Upper lobe of right lung (tissue), 1 donor: ENCODE measurements around the gene TAPT1. TPM values are rescaled to one million over a fixed set of nuclear protein-coding genes. Genes with fewer than 3 reads are reported as not detected.
"Not testable (repeated sequence)": the region's sequence is repeated elsewhere in the genome, so short reads cannot be mapped to it uniquely, and the experiment has no call there.

Source experiments
- ATAC-seq: fragments of 200-7000 bp; cut with Tn5 transposase; one replicate; pipeline ENCODE4 v1.9.1; 2020; ENCODE audit warnings: mild to moderate bottlenecking, moderate library complexity
- DNase-seq: peaks from one replicate; pipeline ENCODE4 v3.0.0-alpha.2; 2020
- H3K27ac ChIP-seq: fragments of 200-600 bp; one replicate; pipeline ENCODE4 v1.8.0; 2022
- H3K27me3 ChIP-seq: fragments of 200-600 bp; one replicate; pipeline ENCODE4 v1.8.0; 2022; ENCODE audit warnings: mild to moderate bottlenecking
- H3K36me3 ChIP-seq: fragments of 200-600 bp; one replicate; pipeline ENCODE4 v1.8.0; 2022
- H3K4me1 ChIP-seq: fragments of 200-600 bp; one replicate; pipeline ENCODE4 v1.8.0; 2022
- H3K4me3 ChIP-seq: fragments of 200-600 bp; one replicate; pipeline ENCODE4 v1.8.0; 2022; ENCODE audit warnings: mild to moderate bottlenecking
- H3K9me3 ChIP-seq: fragments of 200-600 bp; one replicate; pipeline ENCODE4 v1.8.0; 2022
- intact Hi-C: fragments of 100-400 bp; cut with DNase I; formaldehyde crosslinking; loops from one replicate; pipeline ENCODE4 v1.11.0; 2022
- long read RNA-seq: library from polyadenylated mRNA; unstranded; transcript quantifications from one replicate; pipeline ENCODE4 v2.0.0, GENCODE V29; 2021
- total RNA-seq: library from RNA; stranded (reverse); fragmentation: NEBNext Ultra II Directional; extraction: Animal tissue kit (Norgen Biotek cat#: 25700); gene quantifications from one replicate; pipeline ENCODE4 v1.2.1, GENCODE V29; 2021
- TF ChIP-seq, protein P1 (sequence below): fragments of 200-600 bp; IDR thresholded peaks from one replicate; pipeline ENCODE4 v1.8.0; 2022; ENCODE audit warnings: antibody characterized with exemption
- donor health status: DM: no; HTN: yes; CAD: no; lungs with severe emphysema.

The TAPT1 gene, protein sequence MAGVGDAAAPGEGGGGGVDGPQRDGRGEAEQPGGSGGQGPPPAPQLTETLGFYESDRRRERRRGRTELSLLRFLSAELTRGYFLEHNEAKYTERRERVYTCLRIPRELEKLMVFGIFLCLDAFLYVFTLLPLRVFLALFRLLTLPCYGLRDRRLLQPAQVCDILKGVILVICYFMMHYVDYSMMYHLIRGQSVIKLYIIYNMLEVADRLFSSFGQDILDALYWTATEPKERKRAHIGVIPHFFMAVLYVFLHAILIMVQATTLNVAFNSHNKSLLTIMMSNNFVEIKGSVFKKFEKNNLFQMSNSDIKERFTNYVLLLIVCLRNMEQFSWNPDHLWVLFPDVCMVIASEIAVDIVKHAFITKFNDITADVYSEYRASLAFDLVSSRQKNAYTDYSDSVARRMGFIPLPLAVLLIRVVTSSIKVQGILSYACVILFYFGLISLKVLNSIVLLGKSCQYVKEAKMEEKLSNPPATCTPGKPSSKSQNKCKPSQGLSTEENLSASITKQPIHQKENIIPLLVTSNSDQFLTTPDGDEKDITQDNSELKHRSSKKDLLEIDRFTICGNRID
- 66.5 TPM for total RNA-seq
- long read RNA-seq, full-length matches to known transcripts, result 64 of 88 reads
- long read RNA-seq, partial matches to known transcripts, result 6 of 88 reads
- long read RNA-seq, other reads (novel, unspliced or antisense), result 18 of 88 reads

DNA sequence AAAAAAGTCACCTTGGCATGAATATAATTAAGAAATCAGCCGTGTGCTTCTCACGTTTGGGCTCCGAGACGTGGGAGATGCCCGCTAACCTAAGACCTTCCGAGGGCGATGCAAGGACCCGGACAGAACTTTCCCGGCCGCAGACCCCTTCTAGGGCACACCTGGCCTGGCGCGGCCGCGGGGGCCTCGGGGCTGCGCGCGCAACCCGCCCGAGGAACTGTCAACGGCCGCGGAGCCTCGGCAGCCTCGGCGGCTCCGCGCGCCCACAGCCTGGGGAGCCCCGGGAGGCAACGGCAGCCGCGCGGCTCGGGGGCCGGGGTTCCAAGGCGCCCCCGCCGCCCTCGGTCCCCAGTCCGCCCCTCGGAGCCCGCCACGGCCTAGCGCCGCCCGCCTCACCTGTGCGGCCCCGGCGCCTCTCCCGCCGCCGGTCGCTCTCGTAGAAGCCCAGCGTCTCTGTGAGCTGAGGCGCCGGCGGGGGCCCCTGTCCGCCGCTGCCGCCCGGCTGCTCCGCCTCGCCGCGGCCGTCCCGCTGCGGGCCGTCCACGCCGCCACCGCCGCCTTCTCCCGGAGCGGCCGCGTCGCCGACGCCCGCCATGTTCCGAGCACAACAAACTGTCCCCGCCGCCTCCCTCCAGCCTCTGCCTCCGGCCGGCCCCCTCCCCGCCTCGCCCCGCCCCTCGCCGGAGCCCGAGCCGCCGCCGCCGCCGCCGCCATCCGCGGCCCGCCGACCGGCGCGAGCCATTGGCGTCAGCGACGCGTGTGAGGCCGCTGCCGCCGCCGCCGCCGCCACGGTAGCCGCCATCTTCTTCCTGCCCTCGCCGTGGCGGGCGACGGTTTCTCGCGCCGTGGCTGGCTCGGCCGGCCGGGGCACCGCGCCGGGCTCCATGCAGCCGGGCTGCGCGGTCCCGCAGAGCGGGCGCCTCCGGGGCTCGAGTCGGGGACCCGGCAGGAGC is at the start of gene TAPT1:
Gene TAPT1, minus strand, starts transcription at position 609 of the 953 bp plus-strand sequence. Its CDS starts 14 bp downstream, at position 595.
- ATAC-seq, result peak; percentile 94
- H3K27me3 ChIP-seq, result no peaks in the 10 kb centered on the region
- TF ChIP-seq, protein P1, sequence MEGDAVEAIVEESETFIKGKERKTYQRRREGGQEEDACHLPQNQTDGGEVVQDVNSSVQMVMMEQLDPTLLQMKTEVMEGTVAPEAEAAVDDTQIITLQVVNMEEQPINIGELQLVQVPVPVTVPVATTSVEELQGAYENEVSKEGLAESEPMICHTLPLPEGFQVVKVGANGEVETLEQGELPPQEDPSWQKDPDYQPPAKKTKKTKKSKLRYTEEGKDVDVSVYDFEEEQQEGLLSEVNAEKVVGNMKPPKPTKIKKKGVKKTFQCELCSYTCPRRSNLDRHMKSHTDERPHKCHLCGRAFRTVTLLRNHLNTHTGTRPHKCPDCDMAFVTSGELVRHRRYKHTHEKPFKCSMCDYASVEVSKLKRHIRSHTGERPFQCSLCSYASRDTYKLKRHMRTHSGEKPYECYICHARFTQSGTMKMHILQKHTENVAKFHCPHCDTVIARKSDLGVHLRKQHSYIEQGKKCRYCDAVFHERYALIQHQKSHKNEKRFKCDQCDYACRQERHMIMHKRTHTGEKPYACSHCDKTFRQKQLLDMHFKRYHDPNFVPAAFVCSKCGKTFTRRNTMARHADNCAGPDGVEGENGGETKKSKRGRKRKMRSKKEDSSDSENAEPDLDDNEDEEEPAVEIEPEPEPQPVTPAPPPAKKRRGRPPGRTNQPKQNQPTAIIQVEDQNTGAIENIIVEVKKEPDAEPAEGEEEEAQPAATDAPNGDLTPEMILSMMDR, result no peak
- H3K9me3 ChIP-seq, result no peaks in the 10 kb centered on the region
- peaks cover 42% of the 10 kb centered on the region for H3K4me1 ChIP-seq
- intact Hi-C loops, result no loop called here
- peak within 1 kb of the TSS; percentile 94 for H3K27ac ChIP-seq
- H3K4me3 ChIP-seq, result peak within 1 kb of the TSS; percentile 83
- H3K36me3 ChIP-seq, result no peaks in the 10 kb centered on the region
- DNase-seq, result peak; percentile 94

DNA sequence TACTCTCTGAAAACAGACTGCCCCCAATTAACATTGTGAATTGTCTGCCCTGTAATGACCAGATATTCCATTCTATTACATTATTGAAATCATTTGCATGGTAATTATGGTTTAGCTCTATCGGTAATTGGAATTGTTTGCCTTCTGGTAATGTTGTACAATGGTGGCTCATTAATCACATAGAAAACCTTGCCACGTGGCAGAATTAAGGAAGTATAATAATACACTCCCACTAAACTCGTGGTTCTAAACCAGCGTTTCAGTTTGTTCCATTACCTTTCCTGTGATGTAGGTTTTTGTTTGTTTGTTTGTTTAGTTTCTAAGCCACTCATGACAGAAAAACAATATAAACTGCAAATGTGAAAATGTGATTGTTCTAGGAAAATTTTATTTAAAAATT is 45.1 kb upstream of the TAPT1 start:
- TF ChIP-seq, protein P1, result no peak
- Histone ChIP-seq H3K4me3 (no peak overlapping the region), H3K9me3 (no peaks in the 10 kb centered on the region), H3K36me3 (no peaks in the 10 kb centered on the region), H3K27ac (no peak overlapping the region), H3K27me3 (no peaks in the 10 kb centered on the region), H3K4me1 (peaks cover 7% of the 10 kb centered on the region)
- intact Hi-C loops, result no loop called here
- no peak for ATAC-seq
- DNase-seq, result no peak

DNA sequence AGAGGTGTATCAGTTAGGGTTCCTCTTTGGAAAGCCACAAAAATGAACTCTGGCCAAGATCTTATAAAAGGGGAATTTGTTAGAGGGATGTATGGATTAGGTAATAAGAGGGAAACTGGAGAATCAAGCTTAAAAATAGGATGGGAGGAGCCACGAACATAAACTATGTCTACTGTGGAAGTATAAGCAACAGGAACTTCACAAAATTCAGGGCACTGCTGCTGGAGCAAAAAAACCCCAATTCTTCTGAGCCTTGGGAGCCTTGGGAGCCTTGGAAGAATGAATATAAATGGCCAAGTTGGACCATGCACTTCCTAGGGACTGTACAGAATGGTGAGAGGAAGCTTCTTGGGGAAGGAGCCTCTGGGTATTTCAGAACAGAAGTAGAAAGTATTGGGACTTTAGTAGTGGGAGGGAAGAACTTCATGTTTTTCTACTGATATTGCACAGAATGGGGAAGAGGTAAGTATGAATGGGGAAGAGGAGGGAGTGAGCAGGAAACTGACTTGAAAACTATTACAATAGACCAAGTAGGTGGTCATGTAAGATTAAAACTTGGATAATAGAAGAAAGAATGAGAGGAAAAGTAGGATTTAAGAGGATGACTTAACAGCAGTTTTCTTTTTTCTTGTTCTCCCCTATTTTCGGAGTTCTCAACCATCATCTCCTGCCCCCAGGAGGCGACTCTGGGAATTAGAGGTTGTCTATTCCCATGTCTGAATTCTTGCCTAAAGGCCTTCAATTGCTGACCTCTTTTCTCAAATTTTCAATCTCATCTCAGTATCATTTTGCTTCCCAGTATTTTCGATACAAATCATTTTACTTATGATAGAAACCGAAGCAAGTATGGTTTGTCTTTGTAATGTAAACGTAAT is 44.4 kb upstream of the TAPT1 start:
- H3K9me3 ChIP-seq, result no peaks in the 10 kb centered on the region
- no peaks in the 10 kb centered on the region for H3K27me3 ChIP-seq
- no peaks in the 10 kb centered on the region for H3K36me3 ChIP-seq
- TF ChIP-seq, protein P1, result no peak
- no peak overlapping the region for H3K27ac ChIP-seq
- DNase-seq (no peak), ATAC-seq (peak; percentile 87)
- H3K4me3 ChIP-seq, result no peak overlapping the region
- H3K4me1 ChIP-seq, result peaks cover 7% of the 10 kb centered on the region
- intact Hi-C loops, result no loop called here

DNA sequence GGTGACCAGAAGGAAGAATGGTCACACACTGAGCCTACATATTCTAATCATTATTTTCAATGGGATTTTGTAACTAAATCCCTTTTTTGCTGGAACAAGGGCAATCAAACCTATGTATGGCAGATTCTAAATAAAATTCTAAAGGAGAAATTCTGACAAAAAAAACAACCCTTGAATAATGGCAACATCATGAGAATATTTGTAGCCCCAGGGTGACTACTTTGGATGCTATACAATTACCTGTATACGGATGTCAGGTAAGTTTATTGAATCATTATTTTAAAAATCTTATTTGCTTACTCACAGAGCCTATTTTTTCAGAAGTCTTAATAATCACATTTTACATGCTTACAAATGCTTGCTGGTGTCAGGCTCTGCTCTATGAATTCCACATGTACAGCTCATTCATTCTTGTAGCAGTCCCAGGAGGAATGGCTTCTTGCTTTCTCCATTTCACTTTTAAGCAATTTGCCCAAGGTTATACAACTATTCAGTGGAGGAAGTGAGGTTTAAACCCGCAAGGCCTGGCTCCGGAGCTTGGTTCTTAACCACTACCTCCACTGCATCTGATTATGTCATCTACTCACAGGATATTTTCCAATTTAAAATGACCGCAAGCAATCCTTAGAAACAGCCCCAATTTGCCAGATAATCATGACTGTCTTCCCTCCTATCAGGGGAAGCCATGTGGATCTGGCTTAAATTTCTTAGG is 43.6 kb upstream of the TAPT1 start:
- H3K4me3 ChIP-seq, H3K27ac ChIP-seq, H3K4me1 ChIP-seq, H3K27me3 ChIP-seq, H3K36me3 ChIP-seq, H3K9me3 ChIP-seq, DNase-seq: not testable (repeated sequence)
- ATAC-seq, result peak; percentile 63
- intact Hi-C loops, result loop anchor here (10.0 kb wide), 1 partner anchor 245 kb away; no protein-coding TSS in a partner anchor

DNA sequence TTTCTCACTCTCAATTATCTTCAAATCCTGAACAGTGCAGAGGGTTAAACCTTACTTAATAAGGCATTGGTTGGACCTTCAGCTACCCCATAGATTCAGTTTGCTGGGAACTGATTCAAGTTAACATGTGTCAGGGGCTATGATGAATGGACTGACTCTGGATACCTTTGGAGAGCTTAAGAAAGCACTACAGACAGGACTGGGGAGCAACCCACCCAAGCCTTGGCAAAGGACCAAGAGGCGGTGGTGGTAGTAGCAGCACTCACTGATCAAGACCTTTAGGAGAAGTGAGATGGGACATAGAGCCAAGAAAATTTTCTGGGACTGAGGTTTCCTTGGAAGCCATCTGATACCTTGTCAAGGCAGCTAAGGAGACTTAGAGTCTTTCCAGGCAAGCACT is 43.0 kb upstream of the TAPT1 start:
- Histone ChIP-seq H3K36me3 (no peaks in the 10 kb centered on the region), H3K4me3 (no peak overlapping the region), H3K4me1 (peaks cover 7% of the 10 kb centered on the region), H3K9me3 (no peaks in the 10 kb centered on the region), H3K27me3 (no peaks in the 10 kb centered on the region), H3K27ac (no peak overlapping the region)
- no peak for ATAC-seq
- intact Hi-C loops, result loop anchor here (10.0 kb wide), 1 partner anchor 244 kb away; no protein-coding TSS in a partner anchor
- DNase-seq, result no peak
- TF ChIP-seq, protein P1, result no peak
